Retina (tissue), 1 donor: ENCODE data around the gene FBXO10.
A peak's percentile ranks its signal among the peaks of the same experiment; 100 is the strongest.
"Not testable (repeated sequence)": the region's sequence is repeated elsewhere in the genome, so short reads cannot be mapped to it uniquely, and the experiment has no call there.

Experiments used
- DNase-seq: peaks from one replicate; pipeline ENCODE4 v3.0.0-alpha.2; 2016

The FBXO10 gene

GRCh38 chr9:37575921-37576721 lies at the start of gene FBXO10:
FBXO10 (minus strand) TSS chr9:37576380; CDS start chr9:37541768, 34,612 bp downstream.
- DNase-seq: peak; percentile 91

DNA sequence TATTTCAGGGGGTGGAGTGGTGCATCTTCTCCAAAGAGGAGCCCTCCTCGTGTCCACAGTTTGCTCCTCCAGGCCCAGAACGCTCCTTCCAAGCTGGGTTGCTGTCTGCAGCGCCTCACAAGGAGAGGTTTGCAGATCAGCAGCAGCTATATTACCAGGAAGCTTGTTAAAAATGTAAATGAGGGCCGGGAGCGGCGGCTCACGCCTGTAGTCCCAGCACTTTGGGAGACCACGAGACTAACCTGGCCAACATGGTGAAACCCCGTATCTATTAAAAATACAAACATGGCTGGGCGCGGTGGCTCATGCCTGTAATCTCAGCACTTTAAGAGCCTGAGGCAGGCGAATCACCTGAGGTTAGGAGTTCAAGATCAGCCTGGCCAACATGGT lies 49.6 kb upstream of the FBXO10 start:
- DNase-seq: no peak

GRCh38 chr9:37625036-37625757 lies 49.0 kb upstream of the FBXO10 start:
- no peak for DNase-seq

- DNase-seq: no peak
Measured at GRCh38 chr9:37624073-37624472, 47.9 kb upstream of the FBXO10 start.

DNA sequence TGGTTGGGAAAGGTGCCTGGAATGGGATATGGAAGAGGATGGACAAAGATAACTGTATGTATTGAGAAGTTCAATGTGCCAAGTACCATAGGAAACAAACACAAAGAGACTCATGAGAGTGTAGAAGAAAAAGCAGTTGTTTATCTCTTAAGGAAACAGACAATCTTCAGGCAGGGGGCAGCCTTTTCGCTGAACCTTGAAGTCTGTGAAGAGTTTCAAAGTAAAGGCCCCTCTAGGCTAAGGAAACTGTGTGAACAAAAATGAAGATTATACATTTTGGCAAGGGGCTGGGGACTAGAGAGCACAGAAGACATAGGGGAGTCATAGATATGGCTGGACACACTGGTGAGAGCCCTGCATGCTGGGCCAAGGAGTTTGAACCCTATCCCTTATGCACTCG lies 47.1 kb upstream of the FBXO10 start:
- DNase-seq: no peak

DNA sequence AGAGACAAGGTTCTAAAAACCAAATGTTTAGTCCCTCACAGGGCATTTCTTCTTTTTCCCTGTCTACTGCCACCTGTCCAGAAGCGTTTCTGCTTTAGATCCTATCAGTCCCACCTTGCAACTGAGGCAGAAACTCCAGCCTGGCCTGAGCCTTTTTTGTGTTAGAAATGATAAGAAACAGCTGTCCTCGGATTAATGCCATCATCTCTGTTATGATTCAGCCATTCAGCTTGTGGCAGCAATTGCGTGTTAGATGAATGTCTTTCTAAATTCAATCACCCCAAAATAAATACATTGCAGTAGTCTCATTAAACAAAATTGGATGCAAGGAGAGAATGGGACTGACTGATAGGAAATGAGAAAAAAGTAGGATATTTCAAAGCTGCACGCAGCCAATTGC lies 46.3 kb upstream of the FBXO10 start:
- no peak for DNase-seq

DNA sequence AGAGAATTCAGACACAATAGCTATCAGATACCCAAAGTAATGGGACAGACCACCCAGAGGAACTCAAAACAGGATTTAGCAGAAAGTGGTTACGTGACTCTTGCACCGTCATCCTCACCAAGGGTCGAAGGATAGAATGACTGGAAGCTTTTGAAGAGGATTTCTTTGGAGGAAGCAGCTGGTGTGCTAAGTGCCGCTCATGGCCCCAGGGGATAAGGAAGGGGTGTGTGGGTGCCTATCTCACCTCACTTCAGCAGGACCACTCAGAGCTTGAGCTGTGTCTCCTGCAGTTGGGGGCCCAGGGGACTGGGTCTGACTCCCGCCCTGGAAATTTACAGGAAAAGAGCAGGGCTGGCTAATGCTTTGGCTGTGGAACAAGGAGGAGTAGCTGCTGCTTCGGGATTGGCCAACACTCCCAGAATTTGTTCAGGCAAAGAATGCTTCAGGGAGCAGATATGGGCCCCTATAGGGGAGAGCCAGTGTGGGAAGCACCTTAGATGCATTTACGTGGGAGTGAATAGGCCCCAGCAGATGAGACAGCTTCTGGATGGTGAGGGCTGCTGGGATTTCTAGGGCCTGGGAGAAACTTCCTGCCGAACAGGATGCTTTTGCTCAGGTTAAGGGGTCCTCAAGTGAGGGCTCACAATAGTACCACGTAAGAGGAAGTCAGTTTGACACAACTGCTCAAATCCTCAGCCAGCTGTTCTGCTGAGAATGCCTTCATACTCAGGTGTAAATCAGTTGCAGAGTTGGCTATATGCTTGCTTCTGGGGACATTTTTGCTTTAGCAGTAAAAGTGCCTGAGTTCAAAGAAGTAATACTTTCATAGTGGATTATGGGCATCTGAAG lies 45.3 kb upstream of the FBXO10 start:
- no peak for DNase-seq

DNA sequence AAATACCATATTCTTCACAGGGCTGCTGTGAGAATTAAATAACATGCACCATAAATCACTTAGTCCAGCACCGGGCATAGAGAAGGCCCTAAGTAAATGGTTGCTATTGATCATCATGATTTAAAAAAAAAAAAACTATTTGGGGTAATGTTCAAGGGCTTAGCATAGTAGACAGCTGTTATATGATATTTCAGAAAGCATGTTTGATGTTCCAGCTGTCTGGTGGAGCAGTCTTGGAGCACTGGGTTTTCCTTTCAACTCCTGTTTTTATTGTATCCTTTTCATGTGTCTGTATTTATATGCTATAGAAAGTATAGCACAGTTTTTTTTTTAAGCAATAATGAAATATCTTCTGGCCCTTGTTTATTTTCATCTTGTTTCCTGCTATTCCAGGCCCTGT lies 44.2 kb upstream of the FBXO10 start:
- no peak for DNase-seq

DNA sequence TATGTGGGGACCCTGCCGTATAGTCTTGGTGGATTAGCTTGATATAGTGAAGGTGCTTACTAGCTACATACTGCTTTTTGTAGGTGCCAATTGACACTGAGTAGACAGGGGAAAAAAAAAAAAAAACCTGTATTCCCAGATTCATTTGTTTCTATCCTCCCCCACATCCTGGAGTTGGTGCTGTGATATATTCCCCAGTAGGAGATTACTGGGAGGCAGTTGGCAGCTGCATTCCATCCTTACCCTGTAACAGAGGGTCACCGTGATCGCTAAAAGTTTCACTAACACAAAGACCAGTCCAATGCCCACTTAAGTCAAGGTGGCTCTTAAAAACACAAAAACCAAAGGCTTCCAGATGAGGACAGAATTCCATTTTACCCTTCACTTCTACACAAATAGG lies 43.6 kb upstream of the FBXO10 start:
- DNase-seq: no peak

- no peak for DNase-seq
Measured at GRCh38 chr9:37618817-37619216, 42.6 kb upstream of the FBXO10 start.

GRCh38 chr9:37617832-37618231 lies 41.7 kb upstream of the FBXO10 start:
- DNase-seq: peak; percentile 66

- no peak for DNase-seq
Measured at GRCh38 chr9:37617161-37617560, 41.0 kb upstream of the FBXO10 start.

DNA sequence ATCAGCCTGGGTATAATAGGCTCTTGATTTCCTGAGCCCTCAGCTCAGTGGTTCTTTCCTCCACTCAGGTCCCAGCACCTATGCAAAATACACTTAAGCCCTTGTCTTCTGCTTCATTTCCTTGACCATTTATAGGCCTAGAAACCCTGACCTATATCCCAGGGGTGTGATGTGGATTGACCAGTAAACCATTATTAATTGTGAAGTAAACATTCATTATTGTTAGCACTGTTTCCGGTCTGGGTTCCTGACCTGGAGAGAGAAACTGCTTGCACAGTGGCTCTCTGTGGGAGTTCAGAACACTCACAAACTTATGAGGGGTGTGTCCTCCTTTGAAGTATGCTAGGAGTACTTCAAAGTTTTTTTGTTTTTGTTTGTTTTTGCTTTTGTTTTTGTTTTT lies 35.8 kb upstream of the FBXO10 start:
- DNase-seq: no peak

- no peak for DNase-seq
Measured at GRCh38 chr9:37611014-37611413, 34.8 kb upstream of the FBXO10 start.

GRCh38 chr9:37609735-37610397 lies 33.7 kb upstream of the FBXO10 start:
- DNase-seq: no peak

GRCh38 chr9:37608250-37608649 lies 32.1 kb upstream of the FBXO10 start:
- DNase-seq: no peak

- DNase-seq: no peak
Measured at GRCh38 chr9:37604296-37604695, 28.1 kb upstream of the FBXO10 start.

- DNase-seq: no peak
Measured at GRCh38 chr9:37602817-37603216, 26.6 kb upstream of the FBXO10 start.

- not testable (repeated sequence) for DNase-seq
Measured at GRCh38 chr9:37602061-37602460, 25.9 kb upstream of the FBXO10 start.

GRCh38 chr9:37596504-37596903 lies 20.3 kb upstream of the FBXO10 start:
- DNase-seq: no peak

DNA sequence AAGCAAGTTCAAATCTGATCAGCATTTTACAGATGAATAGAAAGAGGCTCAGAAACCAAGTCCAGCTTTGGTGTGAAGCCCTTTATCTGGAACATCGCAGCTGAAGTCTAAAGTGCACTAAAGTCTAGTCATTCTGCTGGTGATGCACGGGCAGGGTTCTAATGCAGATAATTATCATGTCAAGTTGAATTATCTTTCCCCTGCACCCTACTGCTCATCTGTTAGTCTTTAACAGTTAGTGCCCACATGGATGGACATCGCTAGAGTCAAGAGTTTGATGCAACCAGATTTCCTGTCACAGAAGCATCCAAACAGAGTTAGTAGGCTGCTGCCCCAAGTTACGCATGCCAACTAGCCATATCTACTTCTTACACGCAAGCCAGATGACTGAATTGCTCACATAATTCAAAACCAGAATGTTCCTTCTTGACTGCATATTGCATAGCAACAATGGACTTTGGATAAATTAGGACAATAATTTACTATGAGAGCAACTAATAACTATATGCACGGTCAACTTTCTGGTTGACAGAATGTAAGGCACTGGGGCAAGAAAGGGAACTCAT lies 17.8 kb upstream of the FBXO10 start:
- no peak for DNase-seq
